GM21825 (cell line): ENCODE results near the gene ABCD1.
"Not testable (repeated sequence)": the region's sequence is repeated elsewhere in the genome, so short reads cannot be mapped to it uniquely, and the experiment has no call there.

Experiments used
- ATAC-seq: cut with Tn5 transposase; IDR thresholded peaks from one replicate; pipeline ENCODE4 v1.9.1; 2021; ENCODE audit warnings: mild to moderate bottlenecking, moderate library complexity; ENCODE audit not compliant: unreplicated experiment

ABCD1 gene

GRCh38 chrX:153731845-153732215 lies 7.2 kb downstream of the ABCD1 start:
- ATAC-seq: no peak

DNA sequence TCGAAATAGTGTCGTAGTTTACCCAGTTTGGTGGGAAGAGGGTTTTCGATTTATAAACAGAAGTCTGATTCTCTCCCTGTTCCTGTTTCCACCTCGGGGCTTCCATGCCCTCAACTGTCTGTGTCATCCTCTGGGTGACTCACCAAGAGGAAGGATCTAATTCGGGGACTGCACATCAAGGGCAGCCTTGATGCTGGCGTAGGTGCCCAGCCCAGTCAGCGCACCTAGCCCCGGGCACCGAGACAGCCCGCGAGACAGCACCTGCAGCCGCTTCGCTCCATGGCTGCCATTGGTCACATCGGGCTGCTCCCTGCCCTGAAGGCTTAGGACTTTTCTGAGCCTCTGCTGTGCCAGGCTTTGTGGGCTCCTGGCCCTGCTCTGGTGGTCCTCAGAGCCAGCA lies 7.7 kb downstream of the ABCD1 start:
- ATAC-seq: no peak

DNA sequence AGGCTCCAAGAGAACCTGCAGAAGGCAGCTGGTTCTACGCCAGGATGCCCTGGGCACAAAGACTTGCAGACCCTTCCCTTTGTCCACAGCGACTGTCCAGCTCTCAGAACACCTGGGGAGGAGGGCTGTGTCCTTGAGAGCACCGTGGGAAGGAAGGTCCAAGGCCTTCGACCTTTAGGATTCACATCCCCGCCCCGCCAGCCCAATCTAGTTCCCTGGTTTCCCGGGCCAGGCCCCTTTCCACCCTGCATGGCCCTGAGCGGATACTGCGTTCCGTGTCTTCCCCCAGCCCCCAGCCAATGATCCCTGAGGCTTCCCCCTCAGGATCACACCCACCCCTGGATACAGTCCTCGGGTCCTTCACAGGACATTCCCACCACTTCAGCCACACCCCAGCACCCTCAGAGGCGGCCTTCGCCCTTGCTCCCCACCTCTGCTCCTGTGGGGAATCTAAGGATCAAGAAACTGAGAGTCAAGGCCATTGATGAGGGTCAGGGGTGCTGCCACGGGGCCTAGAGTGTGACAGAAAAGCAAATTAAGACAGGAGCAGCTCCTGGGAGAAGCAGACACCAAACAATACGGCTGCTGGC lies 9.1 kb downstream of the ABCD1 start:
- no peak for ATAC-seq

GRCh38 chrX:153734871-153735270 lies 10.2 kb downstream of the ABCD1 start:
- ATAC-seq: no peak

GRCh38 chrX:153735274-153735673 lies 10.6 kb downstream of the ABCD1 start:
- no peak for ATAC-seq

GRCh38 chrX:153736071-153736820 lies 11.6 kb downstream of the ABCD1 start:
- no peak for ATAC-seq

DNA sequence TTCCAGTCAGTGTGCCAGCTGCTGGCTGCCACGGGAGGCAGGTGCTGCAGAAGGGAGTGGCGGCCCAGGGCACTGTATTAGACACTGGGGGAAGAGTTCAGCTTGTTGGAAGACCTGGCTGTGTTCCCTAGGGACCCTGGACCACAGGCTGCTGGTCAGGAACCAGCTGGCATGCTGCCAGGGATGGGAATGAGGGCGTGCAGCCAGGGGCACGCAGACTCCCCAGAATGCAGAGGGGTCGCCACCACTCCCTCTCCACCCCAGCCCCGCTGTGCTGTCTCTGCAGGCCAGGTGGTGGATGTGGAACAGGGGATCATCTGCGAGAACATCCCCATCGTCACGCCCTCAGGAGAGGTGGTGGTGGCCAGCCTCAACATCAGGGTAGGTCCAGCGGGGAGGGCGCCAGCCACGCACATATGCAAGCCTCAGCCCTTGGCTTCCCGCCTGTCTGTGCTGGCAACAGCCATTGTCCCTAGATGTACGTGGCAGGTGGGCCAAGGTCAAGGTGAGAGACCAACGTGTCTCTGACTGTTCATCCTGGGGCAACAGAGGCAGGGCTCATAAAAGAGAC lies 12.3 kb downstream of the ABCD1 start:
- no peak for ATAC-seq

DNA sequence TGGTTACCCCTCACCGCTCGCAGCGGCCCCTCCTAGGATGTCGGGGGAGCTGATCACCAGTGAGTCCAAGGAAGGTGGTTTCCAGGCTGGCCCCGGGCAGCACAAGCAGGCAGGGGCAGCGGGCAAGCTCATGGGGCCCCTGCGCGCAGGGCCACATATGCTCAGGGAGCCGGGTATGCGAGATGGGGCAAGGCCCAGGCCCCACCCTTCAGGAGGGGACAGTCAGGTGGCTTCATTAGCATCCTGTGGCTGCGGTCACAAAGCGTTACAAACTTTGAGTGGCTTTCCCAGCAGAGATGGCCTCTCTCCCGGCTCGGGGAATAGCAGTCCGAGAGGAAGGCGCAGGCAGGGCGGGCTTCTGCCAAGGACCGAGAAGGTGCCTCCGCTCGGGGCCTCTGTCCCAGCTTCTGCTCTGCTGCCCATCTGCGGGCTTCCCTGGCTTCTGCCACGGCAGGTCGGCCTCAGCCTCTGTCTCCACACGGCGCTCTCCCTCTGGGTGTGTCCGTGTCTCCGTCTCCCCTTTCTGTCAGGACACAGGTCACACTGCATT lies 13.5 kb downstream of the ABCD1 start:
- ATAC-seq: no peak

GRCh38 chrX:153739754-153740486 lies 15.3 kb downstream of the ABCD1 start:
- ATAC-seq: no peak

- ATAC-seq: no peak
Observed at GRCh38 chrX:153740631-153741222, 16.1 kb downstream of the ABCD1 start.

GRCh38 chrX:153741446-153741845 lies 16.8 kb downstream of the ABCD1 start:
- no peak for ATAC-seq

- not testable (repeated sequence) for ATAC-seq
Observed at GRCh38 chrX:153742111-153742510, 17.5 kb downstream of the ABCD1 start.

DNA sequence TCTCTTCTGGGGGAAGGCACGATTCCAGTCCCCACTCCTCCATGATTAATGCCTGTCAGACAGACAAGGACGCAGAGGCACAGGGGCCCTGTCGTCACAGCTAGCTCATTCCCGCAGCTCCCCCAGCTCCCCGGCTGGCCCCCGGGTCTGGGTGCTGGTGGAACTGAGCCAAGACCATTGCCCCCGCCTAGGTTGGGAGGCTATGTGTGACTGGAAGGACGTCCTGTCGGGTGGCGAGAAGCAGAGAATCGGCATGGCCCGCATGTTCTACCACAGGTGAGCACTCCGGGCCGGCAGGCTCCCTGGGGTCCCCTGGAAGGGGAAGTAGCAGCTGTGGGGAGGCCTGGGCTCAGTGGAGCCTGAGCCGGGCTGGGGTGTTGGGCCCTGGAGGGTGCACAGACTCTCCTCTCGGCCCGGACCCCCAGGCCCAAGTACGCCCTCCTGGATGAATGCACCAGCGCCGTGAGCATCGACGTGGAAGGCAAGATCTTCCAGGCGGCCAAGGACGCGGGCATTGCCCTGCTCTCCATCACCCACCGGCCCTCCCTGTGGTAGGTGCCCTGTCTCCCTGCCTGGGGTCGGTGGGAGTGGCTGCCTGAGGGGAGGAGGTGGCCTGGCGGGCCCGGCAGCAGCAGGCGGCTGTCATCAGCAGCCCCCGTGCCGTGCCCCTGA lies 18.3 kb downstream of the ABCD1 start:
- ATAC-seq: not testable (repeated sequence)

DNA sequence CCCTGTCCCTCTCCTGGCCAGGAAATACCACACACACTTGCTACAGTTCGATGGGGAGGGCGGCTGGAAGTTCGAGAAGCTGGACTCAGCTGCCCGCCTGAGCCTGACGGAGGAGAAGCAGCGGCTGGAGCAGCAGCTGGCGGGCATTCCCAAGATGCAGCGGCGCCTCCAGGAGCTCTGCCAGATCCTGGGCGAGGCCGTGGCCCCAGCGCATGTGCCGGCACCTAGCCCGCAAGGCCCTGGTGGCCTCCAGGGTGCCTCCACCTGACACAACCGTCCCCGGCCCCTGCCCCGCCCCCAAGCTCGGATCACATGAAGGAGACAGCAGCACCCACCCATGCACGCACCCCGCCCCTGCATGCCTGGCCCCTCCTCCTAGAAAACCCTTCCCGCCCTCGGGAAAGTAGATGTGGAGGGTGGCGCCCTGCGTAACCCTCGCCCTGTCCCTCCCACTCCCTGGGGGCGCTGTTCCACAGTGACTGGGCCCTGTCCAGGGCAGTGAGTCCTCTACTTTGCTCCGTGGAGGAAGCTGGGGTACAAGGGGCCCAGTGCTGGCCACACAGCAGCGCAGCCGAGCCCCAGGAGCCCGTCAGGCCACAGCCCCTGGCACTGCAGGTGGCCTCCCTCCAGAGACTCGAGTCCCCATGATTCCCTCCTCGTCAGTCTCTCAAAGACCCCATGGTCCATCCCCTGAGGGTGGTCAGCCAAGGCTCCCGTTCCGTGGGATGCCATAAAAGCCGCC lies 19.0 kb downstream of the ABCD1 start:
- ATAC-seq: not testable (repeated sequence)

GRCh38 chrX:153744210-153745066 lies 19.8 kb downstream of the ABCD1 start:
- no peak for ATAC-seq

- not testable (repeated sequence) for ATAC-seq
Observed at GRCh38 chrX:153745067-153745433, 20.4 kb downstream of the ABCD1 start.

DNA sequence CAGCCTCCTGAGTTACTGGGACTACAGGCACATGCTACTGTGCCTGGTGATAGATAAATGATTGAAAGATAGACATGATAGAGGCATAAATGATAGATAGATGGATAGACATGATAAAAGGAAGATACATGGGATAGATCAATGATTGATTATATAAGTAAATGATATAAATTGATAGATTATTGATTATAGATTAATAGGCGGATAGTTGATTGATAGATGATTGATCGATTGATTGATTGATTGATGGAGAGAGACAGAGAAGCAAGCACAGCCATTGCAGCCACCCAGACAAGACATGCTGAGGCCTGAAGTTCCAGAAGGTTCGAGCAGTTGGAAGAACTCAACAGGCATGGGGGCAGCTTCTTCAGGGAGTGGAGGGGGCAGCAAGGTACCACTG lies 21.7 kb downstream of the ABCD1 start:
- no peak for ATAC-seq

DNA sequence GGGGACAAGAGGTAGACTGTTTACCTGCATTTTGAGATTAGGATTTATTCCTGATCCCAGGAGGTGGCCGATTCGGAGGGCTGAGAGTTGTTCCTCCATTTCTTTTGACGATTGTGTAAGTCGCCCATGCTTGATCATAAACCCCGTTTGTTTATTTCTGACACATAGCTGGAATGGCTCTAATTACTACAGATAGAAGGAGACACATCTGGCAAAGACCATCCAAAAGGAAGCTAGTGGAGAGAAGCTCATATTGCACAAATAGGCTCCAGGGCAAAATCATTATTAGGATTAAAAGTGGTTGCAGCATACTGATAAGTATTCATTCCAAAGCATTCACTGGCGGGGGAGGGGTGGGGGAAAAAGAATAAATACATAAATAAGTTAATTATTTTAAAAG lies 22.3 kb downstream of the ABCD1 start:
- not testable (repeated sequence) for ATAC-seq

- ATAC-seq: not testable (repeated sequence)
Observed at GRCh38 chrX:153749017-153749416, 24.4 kb downstream of the ABCD1 start.
